Neural cell (in vitro differentiated cells): ENCODE data around the gene PDE9A. TPM values are rescaled to one million over a fixed set of nuclear protein-coding genes. Genes with fewer than 3 reads are reported as not detected.

Experiments
- H2AFZ ChIP-seq: fragments of 200-600, 300-800 bp; sonication (generic), shearing (Covaris generic); 2 replicates; pipeline ENCODE4 v1.6.0; 2014; ENCODE audit warnings: low read depth, mild to moderate bottlenecking, antibody characterized with exemption, low read length, moderate library complexity
- H3F3A ChIP-seq: fragments of 200-600 bp; shearing (Covaris generic); 2 replicates; pipeline ENCODE4 v1.6.1; 2016; ENCODE audit warnings: mild to moderate bottlenecking, moderate library complexity, mixed read lengths, antibody characterized with exemption, low read length; ENCODE audit not compliant: insufficient read depth, poor library complexity, severe bottlenecking
- H3K27ac ChIP-seq: fragments of 200-600, 300-800 bp; sonication (generic), shearing (Covaris generic); 2 replicates; pipeline ENCODE4 v1.5.1; 2014; ENCODE audit warnings: mild to moderate bottlenecking, low read length, moderate library complexity
- H3K27me3 ChIP-seq: fragments of 300-800, 200-600 bp; sonication (generic), shearing (Covaris generic); 2 replicates; pipeline ENCODE4 v1.6.0; 2014; ENCODE audit warnings: mild to moderate bottlenecking, low read depth, low read length, moderate library complexity; ENCODE audit not compliant: insufficient read depth
- H3K36me3 ChIP-seq: fragments of 300-800, 200-600 bp; sonication (generic), shearing (Covaris generic); 2 replicates; pipeline ENCODE4 v1.5.1; 2014; ENCODE audit warnings: mild to moderate bottlenecking, antibody characterized with exemption, low read length, moderate library complexity; ENCODE audit not compliant: insufficient read depth
- H3K4me2 ChIP-seq: fragments of 300-800, 200-600 bp; sonication (generic), shearing (Covaris generic); 2 replicates; pipeline ENCODE4 v1.6.0; 2014; ENCODE audit warnings: mild to moderate bottlenecking, low read length
- H3K4me3 ChIP-seq: fragments of 300-800, 200-600 bp; sonication (generic), shearing (Covaris generic); 2 replicates; pipeline ENCODE4 v1.5.1; 2014; ENCODE audit warnings: mild to moderate bottlenecking, low read length, moderate library complexity
- H3K79me2 ChIP-seq: fragments of 200-600 bp; shearing (Covaris generic); replicated peaks from 2 replicates; pipeline ENCODE4 v1.6.0; 2014; ENCODE audit warnings: mild to moderate bottlenecking, low read length, moderate library complexity; ENCODE audit not compliant: insufficient read depth
- H3K9ac ChIP-seq: fragments of 300-800, 200-600 bp; sonication (generic), shearing (Covaris generic); 2 replicates; pipeline ENCODE4 v1.6.1; 2016; ENCODE audit warnings: mild to moderate bottlenecking, low read length, mixed read lengths
- H3K9me2 ChIP-seq: fragments of 200-600 bp; shearing (Covaris generic); 2 replicates; pipeline ENCODE4 v1.6.1; 2016; ENCODE audit warnings: mild to moderate bottlenecking, low read length, mixed read lengths; ENCODE audit not compliant: insufficient read depth
- H3K9me3 ChIP-seq: fragments of 200-600, 300-800 bp; sonication (generic), shearing (Covaris generic); 2 replicates; pipeline ENCODE4 v1.6.1; 2016; ENCODE audit warnings: mild to moderate bottlenecking, mixed run types, low read length, moderate library complexity, mixed read lengths
- H4K20me1 ChIP-seq: fragments of 200-600 bp; shearing (Covaris generic); 2 replicates; pipeline ENCODE4 v1.6.1; 2016; ENCODE audit warnings: mild to moderate bottlenecking, mixed run types; ENCODE audit not compliant: insufficient read depth
- EP300 ChIP-seq: fragments of 450-650 bp; conservative IDR thresholded peaks from 2 replicates; pipeline ENCODE4 v1.6.1; 2014; ENCODE audit warnings: antibody characterized with exemption, mild to moderate bottlenecking, moderate library complexity; ENCODE audit not compliant: poor library complexity, severe bottlenecking
- EZH2 ChIP-seq: fragments of 200-600, 300-800 bp; shearing (Covaris generic), sonication (generic); IDR thresholded peaks from 2 replicates; pipeline ENCODE4 v1.6.1; 2014; ENCODE audit warnings: antibody characterized with exemption, low read length, borderline replicate concordance, mild to moderate bottlenecking; ENCODE audit not compliant: insufficient read depth, poor library complexity, severe bottlenecking
- MXI1 ChIP-seq: fragments of 450-650 bp; conservative IDR thresholded peaks from 2 replicates; pipeline ENCODE4 v1.6.1; 2014; ENCODE audit warnings: antibody characterized with exemption, mild to moderate bottlenecking; ENCODE audit not compliant: poor library complexity, severe bottlenecking
- POLR2AphosphoS5 ChIP-seq: IDR thresholded peaks from 2 replicates; pipeline ENCODE4 v1.6.1; 2012
- RAD21 ChIP-seq: fragments of 450-650 bp; conservative IDR thresholded peaks from 2 replicates; pipeline ENCODE4 v1.6.1; 2014; ENCODE audit warnings: antibody characterized with exemption, mild to moderate bottlenecking, moderate library complexity
- REST ChIP-seq: IDR thresholded peaks from 2 replicates; pipeline ENCODE4 v1.6.1; 2012; ENCODE audit warnings: borderline replicate concordance
- SMC3 ChIP-seq: fragments of 450-650 bp; conservative IDR thresholded peaks from 2 replicates; pipeline ENCODE4 v1.6.1; 2014; ENCODE audit warnings: antibody characterized with exemption, mild to moderate bottlenecking, moderate library complexity; ENCODE audit not compliant: poor library complexity
- TAF1 ChIP-seq: IDR thresholded peaks from 2 replicates; pipeline ENCODE4 v1.6.1; 2012; ENCODE audit warnings: low read depth
- polyA plus RNA-seq: library from polyadenylated mRNA; depleted of rRNA; stranded (reverse); fragments of >200 nt; gene quantifications from 2 replicates; pipeline ENCODE4 v1.2.3, GENCODE V29; 2014
- TF ChIP-seq, protein P1 (sequence below): fragments of 450-650 bp; IDR thresholded peaks from 2 replicates; pipeline ENCODE4 v1.5.1; 2014; ENCODE audit warnings: antibody characterized with exemption, mild to moderate bottlenecking, moderate library complexity; ENCODE audit not compliant: poor library complexity, severe bottlenecking

PDE9A gene
- polyA plus RNA-seq, 1 donor from 2014 or later = 32.2 TPM

DNA sequence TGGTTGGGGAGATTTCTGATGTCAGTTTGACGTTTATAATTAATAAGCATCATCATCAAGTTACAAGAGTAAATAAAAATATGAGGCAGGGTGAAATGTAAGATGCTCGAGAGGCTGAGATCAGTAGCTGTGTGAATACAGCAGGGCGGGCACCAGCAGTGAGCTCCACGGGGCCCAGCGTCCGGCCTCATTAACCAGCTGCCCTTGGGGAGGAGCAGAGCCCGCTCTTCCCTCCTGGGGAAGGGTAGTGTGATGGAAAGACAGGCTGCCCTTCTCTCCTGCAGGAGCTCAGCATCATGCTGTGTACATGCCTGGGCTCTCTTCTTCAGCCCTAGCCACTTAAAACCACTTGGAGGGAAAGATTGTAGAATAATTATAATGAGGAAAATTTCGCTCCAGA lies 23.4 kb downstream of the PDE9A start:
- Histone ChIP-seq H3K27ac (no peak overlapping the region), H3K9me3 (no peaks in the 10 kb centered on the region), H3K4me2 (no peak overlapping the region), H3K27me3 (no peaks in the 10 kb centered on the region), H3K9me2 (no peaks in the 10 kb centered on the region), H4K20me1 (no peaks in the 10 kb centered on the region), H3K9ac (no peak overlapping the region), H3K79me2 (peaks cover 16% of the 10 kb centered on the region), H3K36me3 (no peaks in the 10 kb centered on the region), H3K4me3 (no peak overlapping the region), H3F3A (no peaks in the 10 kb centered on the region), H2AFZ (no peak overlapping the region)
- TF ChIP-seq RAD21 (no peak), EZH2 (no peak), EP300 (no peak), REST (no peak), MXI1 (no peak), TAF1 (no peak), POLR2AphosphoS5 (no peak), SMC3 (no peak)
- TF ChIP-seq, protein P1, sequence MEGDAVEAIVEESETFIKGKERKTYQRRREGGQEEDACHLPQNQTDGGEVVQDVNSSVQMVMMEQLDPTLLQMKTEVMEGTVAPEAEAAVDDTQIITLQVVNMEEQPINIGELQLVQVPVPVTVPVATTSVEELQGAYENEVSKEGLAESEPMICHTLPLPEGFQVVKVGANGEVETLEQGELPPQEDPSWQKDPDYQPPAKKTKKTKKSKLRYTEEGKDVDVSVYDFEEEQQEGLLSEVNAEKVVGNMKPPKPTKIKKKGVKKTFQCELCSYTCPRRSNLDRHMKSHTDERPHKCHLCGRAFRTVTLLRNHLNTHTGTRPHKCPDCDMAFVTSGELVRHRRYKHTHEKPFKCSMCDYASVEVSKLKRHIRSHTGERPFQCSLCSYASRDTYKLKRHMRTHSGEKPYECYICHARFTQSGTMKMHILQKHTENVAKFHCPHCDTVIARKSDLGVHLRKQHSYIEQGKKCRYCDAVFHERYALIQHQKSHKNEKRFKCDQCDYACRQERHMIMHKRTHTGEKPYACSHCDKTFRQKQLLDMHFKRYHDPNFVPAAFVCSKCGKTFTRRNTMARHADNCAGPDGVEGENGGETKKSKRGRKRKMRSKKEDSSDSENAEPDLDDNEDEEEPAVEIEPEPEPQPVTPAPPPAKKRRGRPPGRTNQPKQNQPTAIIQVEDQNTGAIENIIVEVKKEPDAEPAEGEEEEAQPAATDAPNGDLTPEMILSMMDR = no peak

- Histone ChIP-seq H3K9me3 (no peaks in the 10 kb centered on the region), H3K27ac (no peak overlapping the region), H4K20me1 (no peaks in the 10 kb centered on the region), H3F3A (no peaks in the 10 kb centered on the region), H3K27me3 (no peaks in the 10 kb centered on the region), H3K4me2 (no peak overlapping the region), H3K36me3 (no peaks in the 10 kb centered on the region), H3K9me2 (no peaks in the 10 kb centered on the region), H2AFZ (no peak overlapping the region), H3K4me3 (no peak overlapping the region), H3K9ac (no peak overlapping the region), H3K79me2 (peaks cover 9% of the 10 kb centered on the region)
- no peak for TF ChIP-seq REST
- no peak for TF ChIP-seq RAD21
- TF ChIP-seq MXI1 = no peak
- TF ChIP-seq TAF1 = no peak
- no peak for TF ChIP-seq EZH2
- no peak for TF ChIP-seq SMC3
- TF ChIP-seq EP300 = no peak
Observed at GRCh38 chr21:42677339-42678321, 24.2 kb downstream of the PDE9A start.
